GM13976 (cell line): ENCODE data around the gene CAMK2D.

Experiments
- DNase-seq: peaks from one replicate; pipeline ENCODE4 v3.0.0; 2012; ENCODE audit warnings: low spot score
- CTCF ChIP-seq: IDR thresholded peaks from 2 replicates; pipeline ENCODE4 v1.5.1; 2012; ENCODE audit warnings: borderline replicate concordance, mild to moderate bottlenecking; ENCODE audit not compliant: insufficient read depth; ENCODE audit errors: extremely low read depth, missing control alignments, control extremely low read depth
- in situ Hi-C: fragments of 300-500 bp; cut with MboI; formaldehyde crosslinking; loops from one replicate; pipeline ENCODE4 v1.12.0; 2022; ENCODE audit warnings: low sequenced_read_pairs, mixed read lengths, inconsistent platforms; ENCODE audit not compliant: unreplicated experiment

Gene CAMK2D

GRCh38 chr4:113539408-113539807 lies 222.1 kb downstream of the CAMK2D start:
- no peak for DNase-seq
- in situ Hi-C loops = no loop called here
- no peak for TF ChIP-seq CTCF

- in situ Hi-C loops = no loop called here
- no peak for DNase-seq
- no peak for TF ChIP-seq CTCF
These were observed 223.9 kb downstream of the CAMK2D start for GRCh38 chr4:113537628-113538027.

DNA sequence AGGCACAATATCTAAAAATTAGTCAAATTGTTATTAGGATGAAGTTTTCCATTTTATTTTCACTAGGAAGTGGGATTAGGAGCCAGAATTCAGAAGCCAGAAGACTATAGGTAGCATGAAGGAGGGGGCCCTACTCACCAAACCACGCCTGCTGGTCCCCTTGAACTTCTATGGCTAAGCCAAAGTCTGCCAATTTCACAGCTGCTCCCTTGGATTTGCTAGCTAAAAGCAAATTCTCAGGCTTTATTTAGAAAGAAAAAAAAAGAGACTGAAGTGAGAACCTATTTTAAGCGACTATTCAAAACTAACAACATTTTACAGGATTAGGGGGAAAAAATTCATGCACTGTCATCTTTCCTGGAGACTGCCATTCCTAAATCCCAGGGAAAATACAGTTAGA lies 224.3 kb downstream of the CAMK2D start:
- in situ Hi-C loops = no loop called here
- no peak for DNase-seq

DNA sequence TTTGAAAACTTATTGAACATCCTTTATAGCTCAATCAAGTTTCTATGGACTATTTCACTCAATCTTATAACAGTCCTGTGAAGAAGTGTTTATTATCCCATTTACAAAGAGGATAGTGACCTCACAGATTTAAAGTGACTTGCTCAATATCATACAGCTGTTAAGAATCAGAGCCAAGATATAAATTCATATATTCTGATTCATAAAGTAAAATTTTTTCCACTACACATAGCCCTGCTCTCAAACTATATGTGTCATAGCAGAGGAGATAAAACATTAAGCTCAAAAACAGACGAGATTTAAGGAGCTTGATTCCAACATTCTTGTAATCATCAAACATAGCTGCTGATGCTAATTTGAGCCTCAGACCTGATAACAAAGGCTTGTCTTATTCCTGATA lies 226.8 kb downstream of the CAMK2D start:
- in situ Hi-C loops = no loop called here
- no peak for TF ChIP-seq CTCF
- no peak for DNase-seq

More for the DNA sequence above, 224.3 kb downstream of the CAMK2D start:
- TF ChIP-seq CTCF = no peak

- no peak for TF ChIP-seq CTCF
- DNase-seq = no peak
- in situ Hi-C loops = no loop called here
These were observed 230.0 kb downstream of the CAMK2D start for GRCh38 chr4:113531572-113531971.

- no peak for TF ChIP-seq CTCF
- DNase-seq = no peak
- in situ Hi-C loops = no loop called here
These were observed 233.1 kb downstream of the CAMK2D start for GRCh38 chr4:113528395-113528794.

- TF ChIP-seq CTCF = no peak
- in situ Hi-C loops = no loop called here
- no peak for DNase-seq
These were observed 236.0 kb downstream of the CAMK2D start for GRCh38 chr4:113525521-113525920.
